AG04450 (cell line): ENCODE results near the gene BLCAP. TPM values are rescaled to one million over a fixed set of nuclear protein-coding genes. Genes with fewer than 3 reads are reported as not detected.

Source experiments
- CTCF ChIA-PET: fragments of 300-600, 350-600 bp; formaldehyde crosslinking; extraction: SDS; loops from one replicate; lab custom pipeline; 2022; ENCODE audit warnings: antibody characterized with exemption, inconsistent platforms; lab: Charles Lee
- POLR2A ChIA-PET: fragments of 350-600 bp; formaldehyde crosslinking; extraction: SDS; loops from one replicate; lab custom pipeline; 2021; ENCODE audit warnings: antibody characterized with exemption, inconsistent platforms; lab: Yijun Ruan, JAX
- DNase-seq: peaks from one replicate; pipeline ENCODE4 v3.0.0-alpha.2; 2011; ENCODE audit warnings: low read depth, low spot score
- H3K27ac ChIP-seq: one replicate; pipeline ENCODE4 v1.5.1; 2012; ENCODE audit warnings: low read depth, low read length, control low read depth
- H3K27me3 ChIP-seq: one replicate; pipeline ENCODE4 v1.6.0; 2012; ENCODE audit warnings: low read length; ENCODE audit not compliant: control insufficient read depth, insufficient read depth
- H3K4me3 ChIP-seq: 2 replicates; pipeline ENCODE4 v1.5.1; 2011; ENCODE audit warnings: mild to moderate bottlenecking, low read depth, low read length, control low read depth
- H3K9me3 ChIP-seq: 2 replicates; pipeline ENCODE4 v1.5.1; 2012; ENCODE audit warnings: low read length; ENCODE audit not compliant: control insufficient read depth, insufficient read depth
- CTCF ChIP-seq: IDR thresholded peaks from 2 replicates; pipeline ENCODE4 v1.5.1; 2011; ENCODE audit warnings: low read depth, low read length, control low read depth, inconsistent platforms
- polyA plus RNA-seq: library from polyadenylated mRNA; depleted of rRNA; stranded (reverse); fragments of >200 nt; gene quantifications from 2 replicates; pipeline ENCODE4 v1.2.3, GENCODE V29; 2011

The BLCAP gene
- polyA plus RNA-seq, 1 experiment: 94.1 TPM

GRCh38 chr20:37537505-37537904 lies 9.8 kb upstream of the BLCAP start:
- no peak for DNase-seq
- CTCF ChIA-PET: interaction anchor here (0.7 to 1.3 kb wide), 5 partner anchors 145 to 342 kb away, joined by 3 to 9 read pairs (median 4); no protein-coding TSS in a partner anchor
- Histone ChIP-seq H3K27ac (no peak overlapping the region), H3K27me3 (peaks cover 4% of the 10 kb centered on the region), H3K9me3 (no peaks in the 10 kb centered on the region), H3K4me3 (no peak overlapping the region)
- TF ChIP-seq CTCF: no peak
- POLR2A ChIA-PET: interaction anchor here (0.6 kb wide), 1 partner anchor 158 kb away, joined by 3 read pairs; no protein-coding TSS in a partner anchor

- H3K27me3 ChIP-seq: peaks cover 4% of the 10 kb centered on the region
- no peak overlapping the region for H3K27ac ChIP-seq
- no peak for DNase-seq
- H3K4me3 ChIP-seq: no peak overlapping the region
- ChIA-PET CTCF (interaction anchor here (0.6 to 4.3 kb wide), 15 partner anchors 16 to 344 kb away, joined by 3 to 75 read pairs (median 9); no protein-coding TSS in a partner anchor), POLR2A (no interaction called here)
- no peak for TF ChIP-seq CTCF
- no peaks in the 10 kb centered on the region for H3K9me3 ChIP-seq
Measured at GRCh38 chr20:37535443-37536132, 7.9 kb upstream of the BLCAP start.

- CTCF ChIA-PET: interaction anchor here (0.6 to 4.3 kb wide), 21 partner anchors 15 to 345 kb away, joined by 3 to 75 read pairs (median 4); no protein-coding TSS in a partner anchor
Measured at GRCh38 chr20:37534401-37535157, 6.9 kb upstream of the BLCAP start.

GRCh38 chr20:37533154-37533715 lies 5.6 kb upstream of the BLCAP start:
- H3K9me3 ChIP-seq: no peaks in the 10 kb centered on the region
- TF ChIP-seq CTCF: no peak
- peaks cover 2% of the 10 kb centered on the region for H3K27me3 ChIP-seq
- DNase-seq: no peak
- no peak overlapping the region for H3K4me3 ChIP-seq
- CTCF ChIA-PET: interaction anchor here (0.7 to 4.3 kb wide), 13 partner anchors 19 to 343 kb away, joined by 3 to 75 read pairs (median 6); no protein-coding TSS in a partner anchor
- H3K27ac ChIP-seq: no peak overlapping the region
- POLR2A ChIA-PET: interaction anchor here (1.1 kb wide), 1 partner anchor 257 kb away, joined by 3 read pairs; no protein-coding TSS in a partner anchor

More at GRCh38 chr20:37534401-37535157, 6.9 kb upstream of the BLCAP start:
- peak; percentile 88 for TF ChIP-seq CTCF
- DNase-seq: no peak
- Histone ChIP-seq H3K27me3 (peaks cover 4% of the 10 kb centered on the region), H3K9me3 (no peaks in the 10 kb centered on the region), H3K4me3 (no peak overlapping the region), H3K27ac (no peak overlapping the region)
- POLR2A ChIA-PET: no interaction called here
